DMS153 (cell line): ENCODE results near the gene EP300.
"Not testable (repeated sequence)": the region's sequence is repeated elsewhere in the genome, so short reads cannot be mapped to it uniquely, and the experiment has no call there.

ENCODE experiments used
- DNase-seq: peaks from one replicate; lab custom pipeline; 2025; lab: John Stamatoyannopoulos, UW

EP300 gene

GRCh38 chr22:41085842-41086241, 6.5 kb upstream of the EP300 start:
- DNase-seq = no peak

DNA sequence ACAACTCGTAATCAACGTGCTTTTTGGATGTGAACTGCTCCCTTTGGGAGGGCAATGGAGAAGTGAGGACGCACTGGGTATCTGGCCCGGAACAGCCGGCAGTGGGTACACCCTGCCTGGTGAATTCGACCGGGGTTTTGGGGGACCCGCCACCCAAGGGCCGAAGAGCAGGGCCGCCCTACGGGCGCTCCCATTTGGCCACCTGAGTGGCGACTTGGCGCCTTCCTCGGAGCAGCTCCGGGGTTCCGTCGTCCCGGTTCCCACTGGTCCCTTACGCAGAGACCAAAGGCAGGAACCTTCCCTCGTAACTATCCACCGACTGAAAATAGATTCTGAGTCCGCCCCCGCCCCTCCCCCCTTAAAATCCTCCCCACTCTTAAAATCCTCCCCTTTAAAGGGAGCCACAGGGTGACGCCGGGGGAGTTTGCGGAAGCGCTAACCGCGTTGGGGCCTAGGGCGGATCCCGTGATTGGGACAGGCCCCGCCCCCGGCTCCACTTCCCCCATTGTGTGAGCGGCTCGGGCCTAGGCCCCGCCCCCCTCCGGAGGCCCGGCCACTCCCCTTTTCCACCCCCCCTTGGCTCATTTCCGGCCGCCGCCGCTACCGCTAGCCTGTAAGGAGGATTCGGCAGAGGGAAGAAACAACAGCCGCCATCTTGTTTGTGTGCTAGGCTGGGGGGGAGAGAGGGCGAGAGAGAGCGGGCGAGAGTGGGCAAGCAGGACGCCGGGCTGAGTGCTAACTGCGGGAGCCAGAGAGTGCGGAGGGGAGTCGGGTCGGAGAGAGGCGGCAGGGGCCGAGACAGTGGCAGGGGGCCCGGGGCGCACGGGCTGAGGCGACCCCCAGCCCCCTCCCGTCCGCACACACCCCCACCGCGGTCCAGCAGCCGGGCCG, 1.0 kb upstream of the EP300 start:
- DNase-seq = peak; percentile 94

DNA sequence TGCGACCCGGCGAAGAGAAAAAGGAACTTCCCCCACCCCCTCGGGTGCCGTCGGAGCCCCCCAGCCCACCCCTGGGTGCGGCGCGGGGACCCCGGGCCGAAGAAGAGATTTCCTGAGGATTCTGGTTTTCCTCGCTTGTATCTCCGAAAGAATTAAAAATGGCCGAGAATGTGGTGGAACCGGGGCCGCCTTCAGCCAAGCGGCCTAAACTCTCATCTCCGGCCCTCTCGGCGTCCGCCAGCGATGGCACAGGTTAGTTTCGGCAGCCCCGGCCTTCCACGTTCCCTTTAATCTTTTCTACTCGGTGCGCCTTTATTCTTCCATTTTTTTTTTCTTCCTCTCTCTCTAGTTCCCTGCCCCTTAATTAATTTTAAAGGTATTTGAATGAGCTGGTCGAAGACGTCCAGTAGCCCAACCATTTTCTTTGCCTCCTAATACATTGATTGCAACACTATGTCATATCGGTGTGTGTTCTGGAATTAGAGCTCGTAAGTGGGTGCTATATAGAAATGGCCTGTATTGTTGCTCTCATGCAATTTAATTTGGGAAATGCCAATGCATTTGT, 537 bp downstream of the EP300 start:
- no peak for DNase-seq

- no peak for DNase-seq
Observed at GRCh38 chr22:41094041-41094593, 1.7 kb downstream of the EP300 start.

DNA sequence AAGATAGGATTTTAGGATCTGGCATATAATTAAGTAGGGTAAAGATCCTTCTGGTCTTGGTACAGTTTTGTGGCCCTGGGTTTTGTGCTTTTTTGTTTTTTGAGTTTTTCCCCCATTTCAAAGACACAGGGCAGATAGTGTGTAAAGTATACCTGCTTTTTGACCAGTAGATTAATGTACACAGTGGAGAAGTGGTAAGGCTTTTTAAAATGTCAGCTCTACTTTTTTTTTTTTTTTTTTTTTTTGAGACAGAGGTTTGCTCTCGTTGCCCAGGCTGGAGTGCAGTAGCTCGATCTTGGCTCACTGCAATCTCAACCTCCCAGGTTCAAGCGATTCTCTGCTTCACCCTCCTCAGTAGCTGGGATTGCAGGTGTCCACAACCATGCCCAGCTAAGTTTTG, 4.0 kb downstream of the EP300 start:
- DNase-seq = no peak

DNA sequence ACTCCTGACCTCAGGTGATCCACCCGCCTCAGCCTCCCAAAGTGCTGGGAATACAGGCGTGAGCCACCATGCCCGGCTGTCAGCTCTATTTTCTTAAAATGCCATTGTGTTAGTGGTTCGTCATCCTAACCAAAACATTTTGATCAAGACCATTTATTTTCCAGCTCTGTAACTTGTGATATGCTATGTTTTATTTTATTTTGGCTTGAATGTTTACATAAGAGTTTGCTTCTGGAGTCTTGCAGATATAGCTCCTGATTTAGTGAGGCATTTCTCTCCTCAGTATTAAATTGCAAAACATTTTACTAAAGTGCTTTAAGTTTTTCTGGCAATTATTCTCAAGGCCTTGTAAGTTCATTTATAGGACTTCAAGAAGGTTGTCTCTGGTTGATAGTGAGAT, 4.4 kb downstream of the EP300 start:
- DNase-seq = no peak

DNA sequence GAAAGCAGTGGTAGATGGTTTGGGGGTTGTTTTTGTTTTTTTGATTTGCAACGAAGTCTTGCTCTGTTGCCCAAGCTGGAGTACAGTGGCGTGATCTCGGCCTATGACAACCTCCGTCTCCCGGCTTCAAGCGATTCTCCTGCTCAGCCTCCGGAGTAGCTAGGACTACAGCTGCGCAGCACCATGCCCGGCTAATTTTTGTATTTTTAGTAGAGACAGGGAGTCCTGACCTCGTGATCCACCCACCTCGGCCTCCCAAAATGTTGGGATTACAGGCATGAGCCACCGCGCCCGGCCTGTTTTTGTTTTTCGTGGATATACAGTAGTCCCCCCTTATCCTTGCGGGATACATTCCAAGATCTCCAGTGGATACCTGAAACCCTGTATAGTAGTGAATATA, 6.6 kb downstream of the EP300 start:
- DNase-seq = no peak

- DNase-seq = no peak
Observed at GRCh38 chr22:41106122-41106968, 14.0 kb downstream of the EP300 start.

DNA sequence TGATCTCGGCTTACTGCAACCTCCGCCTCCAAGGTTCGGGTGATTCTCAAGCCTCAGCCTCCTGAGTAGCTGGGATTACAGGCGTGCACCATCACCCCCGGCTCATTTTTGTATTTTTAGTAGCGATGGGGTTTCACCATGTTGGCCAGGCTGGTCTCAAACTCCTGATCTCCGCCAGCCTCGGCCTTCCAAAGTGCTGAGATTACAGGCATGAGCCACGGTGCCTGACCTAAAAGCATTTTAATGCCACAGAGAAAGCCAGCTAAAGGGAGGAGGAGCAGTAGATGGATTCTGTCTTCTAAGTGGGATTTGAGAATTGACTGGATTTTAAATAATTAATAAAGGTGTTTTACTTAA, 14.6 kb downstream of the EP300 start:
- not testable (repeated sequence) for DNase-seq

GRCh38 chr22:41110968-41111367, 18.6 kb downstream of the EP300 start:
- DNase-seq = no peak

GRCh38 chr22:41116342-41116741, 23.9 kb downstream of the EP300 start:
- no peak for DNase-seq

DNA sequence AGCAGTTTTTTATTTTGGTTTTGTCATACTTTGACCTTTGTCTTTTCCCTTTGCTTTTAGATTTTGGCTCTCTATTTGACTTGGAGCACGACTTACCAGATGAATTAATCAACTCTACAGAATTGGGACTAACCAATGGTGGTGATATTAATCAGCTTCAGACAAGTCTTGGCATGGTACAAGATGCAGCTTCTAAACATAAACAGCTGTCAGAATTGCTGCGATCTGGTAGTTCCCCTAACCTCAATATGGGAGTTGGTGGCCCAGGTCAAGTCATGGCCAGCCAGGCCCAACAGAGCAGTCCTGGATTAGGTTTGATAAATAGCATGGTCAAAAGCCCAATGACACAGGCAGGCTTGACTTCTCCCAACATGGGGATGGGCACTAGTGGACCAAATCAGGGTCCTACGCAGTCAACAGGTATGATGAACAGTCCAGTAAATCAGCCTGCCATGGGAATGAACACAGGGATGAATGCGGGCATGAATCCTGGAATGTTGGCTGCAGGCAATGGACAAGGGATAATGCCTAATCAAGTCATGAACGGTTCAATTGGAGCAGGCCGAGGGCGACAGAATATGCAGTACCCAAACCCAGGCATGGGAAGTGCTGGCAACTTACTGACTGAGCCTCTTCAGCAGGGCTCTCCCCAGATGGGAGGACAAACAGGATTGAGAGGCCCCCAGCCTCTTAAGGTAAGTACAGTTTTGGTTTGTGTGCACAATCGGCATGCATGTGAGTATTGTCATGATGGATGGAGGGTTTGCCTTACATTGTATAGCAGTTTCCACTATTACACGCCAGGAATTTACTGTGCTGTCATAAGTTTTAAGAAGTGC, 25.0 kb downstream of the EP300 start:
- no peak for DNase-seq

GRCh38 chr22:41123151-41123550, 30.8 kb downstream of the EP300 start:
- DNase-seq = no peak

DNA sequence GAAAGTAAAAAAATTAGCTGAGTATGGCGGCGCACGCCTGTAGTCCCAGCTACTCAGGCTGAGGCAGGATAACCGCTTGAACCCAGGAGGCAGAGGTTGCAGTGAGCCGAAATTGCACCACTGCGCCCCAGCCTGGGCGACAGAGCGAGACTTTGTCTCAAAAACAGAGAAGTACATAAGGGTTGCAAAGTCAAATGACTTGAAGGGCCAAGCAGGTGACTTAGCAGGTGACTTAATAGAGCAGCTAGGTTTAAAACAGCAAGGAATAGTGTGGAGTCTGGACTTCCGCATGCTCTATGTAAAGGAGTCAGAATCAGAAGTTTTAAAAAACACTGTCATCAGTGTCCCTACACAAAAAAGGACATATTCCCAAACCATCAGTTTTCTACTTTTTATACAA, 31.7 kb downstream of the EP300 start:
- no peak for DNase-seq

DNA sequence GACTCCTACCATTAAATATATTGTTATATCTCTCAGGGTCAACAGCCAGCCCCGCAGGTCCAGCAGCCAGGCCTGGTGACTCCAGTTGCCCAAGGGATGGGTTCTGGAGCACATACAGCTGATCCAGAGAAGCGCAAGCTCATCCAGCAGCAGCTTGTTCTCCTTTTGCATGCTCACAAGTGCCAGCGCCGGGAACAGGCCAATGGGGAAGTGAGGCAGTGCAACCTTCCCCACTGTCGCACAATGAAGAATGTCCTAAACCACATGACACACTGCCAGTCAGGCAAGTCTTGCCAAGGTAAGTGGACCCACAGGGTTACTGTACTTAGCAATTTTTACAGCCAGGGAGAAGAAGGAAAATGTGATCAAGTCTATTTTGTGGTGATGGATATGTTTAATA, 35.1 kb downstream of the EP300 start:
- no peak for DNase-seq

- DNase-seq = no peak
Observed at GRCh38 chr22:41128606-41129005, 36.2 kb downstream of the EP300 start.

DNA sequence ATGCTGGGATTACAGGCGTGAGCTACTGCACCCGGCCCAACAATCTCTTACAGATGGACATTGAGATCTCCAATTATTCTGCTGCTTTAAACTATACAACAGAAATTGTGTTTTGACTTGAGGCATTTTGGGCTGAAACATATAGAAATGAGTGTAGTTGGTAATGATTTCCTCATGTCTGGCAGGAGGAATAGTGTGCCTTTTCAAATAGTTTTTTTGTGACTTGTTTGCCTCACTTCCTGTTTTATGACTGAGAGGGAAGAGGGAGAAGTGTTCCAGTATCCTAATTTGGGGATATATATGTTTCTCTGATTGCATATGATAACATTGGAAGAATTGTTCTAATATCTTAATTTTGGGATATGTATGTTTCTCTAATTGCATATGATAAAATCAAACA, 40.2 kb downstream of the EP300 start:
- no peak for DNase-seq

DNA sequence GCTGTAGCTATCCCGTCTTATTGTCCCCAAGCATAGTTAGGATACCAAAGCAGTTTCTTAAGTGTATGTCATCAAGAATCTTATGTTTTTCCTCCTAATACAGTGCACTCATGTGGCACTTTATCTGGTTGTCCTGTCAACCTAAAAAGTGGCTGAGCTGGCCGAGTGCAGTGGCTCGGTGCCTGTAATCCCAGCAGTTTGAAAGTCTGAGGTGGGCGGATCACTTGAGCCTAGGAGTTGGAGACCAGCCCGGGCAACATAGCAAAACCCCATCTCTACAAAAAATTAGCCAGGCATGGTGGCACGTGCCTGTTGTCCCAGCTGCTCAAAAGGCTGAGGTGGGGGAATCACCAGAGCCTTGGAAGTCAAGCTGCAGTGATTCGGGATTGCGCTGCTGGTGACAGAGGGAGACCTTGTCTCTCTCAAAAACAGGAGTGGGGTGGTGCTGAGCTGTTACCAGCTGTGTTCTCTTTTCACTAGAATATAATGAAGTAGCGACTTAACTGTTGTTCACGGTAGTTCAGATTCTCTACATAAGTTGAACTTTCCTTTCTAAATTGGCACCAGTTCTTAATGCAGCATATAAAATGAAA, 48.1 kb downstream of the EP300 start:
- no peak for DNase-seq

DNA sequence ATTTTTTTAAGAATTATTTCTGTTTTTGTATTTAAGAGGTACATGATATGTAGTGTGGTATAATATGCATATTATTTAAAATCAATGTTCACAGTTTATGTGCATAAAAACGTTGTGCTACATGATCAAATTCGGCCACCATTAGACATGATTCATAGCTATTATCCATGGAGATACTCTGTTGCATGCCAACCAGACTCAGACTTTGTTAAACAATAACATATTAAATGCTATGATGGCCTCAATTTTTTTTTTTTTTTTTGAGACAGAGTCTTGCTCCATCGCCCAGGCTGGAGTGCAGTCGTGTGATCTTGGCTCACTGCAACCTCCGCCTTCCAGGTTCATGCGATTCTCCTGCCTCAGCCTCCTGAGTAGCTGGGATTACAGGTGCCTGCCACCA, 53.5 kb downstream of the EP300 start:
- not testable (repeated sequence) for DNase-seq

DNA sequence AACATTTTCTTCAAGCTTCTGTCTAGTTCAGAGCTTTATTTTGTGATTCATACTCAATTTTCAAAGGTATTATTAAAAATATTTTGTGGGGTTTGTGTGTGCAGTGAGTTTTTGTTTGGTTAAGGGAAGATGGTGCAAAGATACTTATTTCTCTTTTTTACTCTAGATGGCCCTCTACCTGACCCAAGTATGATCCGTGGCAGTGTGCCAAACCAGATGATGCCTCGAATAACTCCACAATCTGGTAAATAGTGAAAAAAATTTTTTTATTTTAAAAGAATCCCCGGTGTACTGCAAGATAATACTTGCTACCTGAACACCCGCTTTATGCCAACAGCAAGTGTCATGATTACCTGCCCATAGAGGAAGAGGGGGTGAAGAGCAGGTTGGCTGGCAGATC, 54.2 kb downstream of the EP300 start:
- no peak for DNase-seq

GRCh38 chr22:41147722-41148121, 55.3 kb downstream of the EP300 start:
- no peak for DNase-seq
